H9 (cell line): ENCODE results near the gene TICRR. TPM values are rescaled to one million over a fixed set of nuclear protein-coding genes. Genes with fewer than 3 reads are reported as not detected.

Source experiments
- DNase-seq: peaks from one replicate; pipeline ENCODE4 v3.0.0-alpha.2; 2017
- H2AFZ ChIP-seq: one replicate; pipeline ENCODE4 v1.6.1; 2013; ENCODE audit warnings: mild to moderate bottlenecking, low read length, control low read depth, moderate library complexity
- H2AK5ac ChIP-seq: 2 replicates; pipeline ENCODE4 v1.6.1; 2013; ENCODE audit warnings: low read length, control low read depth, mixed read lengths; ENCODE audit not compliant: insufficient read length
- H2BK120ac ChIP-seq: one replicate; pipeline ENCODE4 v1.6.1; 2013; ENCODE audit warnings: low read depth, mild to moderate bottlenecking, low read length, control low read depth, inconsistent platforms; ENCODE audit not compliant: poor library complexity, severe bottlenecking
- H2BK12ac ChIP-seq: 2 replicates; pipeline ENCODE4 v1.6.1; 2013; ENCODE audit warnings: low read length, control low read depth, mixed read lengths, low read depth; ENCODE audit not compliant: insufficient read length
- H2BK15ac ChIP-seq: 2 replicates; pipeline ENCODE4 v1.6.1; 2013; ENCODE audit warnings: low read depth, low read length, control low read depth
- H2BK20ac ChIP-seq: one replicate; pipeline ENCODE4 v1.6.1; 2013; ENCODE audit warnings: low read depth, mild to moderate bottlenecking, low read length, control low read depth, inconsistent platforms; ENCODE audit not compliant: poor library complexity, severe bottlenecking
- H2BK5ac ChIP-seq: 2 replicates; pipeline ENCODE4 v1.6.1; 2013; ENCODE audit warnings: low read length, control low read depth, mixed read lengths; ENCODE audit not compliant: insufficient read length
- H3K14ac ChIP-seq: 2 replicates; pipeline ENCODE4 v1.6.1; 2013; ENCODE audit warnings: low read length, control low read depth; ENCODE audit not compliant: insufficient read depth
- H3K18ac ChIP-seq: 2 replicates; pipeline ENCODE4 v1.6.1; 2013; ENCODE audit warnings: low read depth, mild to moderate bottlenecking, mixed read lengths, low read length, control low read depth; ENCODE audit not compliant: insufficient read length
- H3K23ac ChIP-seq: 2 replicates; pipeline ENCODE4 v1.6.1; 2013; ENCODE audit warnings: low read length, control low read depth, mixed read lengths, low read depth; ENCODE audit not compliant: insufficient read length
- H3K23me2 ChIP-seq: 2 replicates; pipeline ENCODE4 v1.6.1; 2013; ENCODE audit warnings: low read depth, mild to moderate bottlenecking, mixed read lengths, low read length, control low read depth; ENCODE audit not compliant: insufficient read length, poor library complexity, severe bottlenecking
- H3K27ac ChIP-seq: 2 replicates; pipeline ENCODE4 v1.5.1; 2013; ENCODE audit warnings: low read length, control low read depth, mixed read lengths, low read depth; ENCODE audit not compliant: insufficient read length
- H3K27me3 ChIP-seq: 2 replicates; pipeline ENCODE4 v1.6.1; 2013; ENCODE audit warnings: low read length, control low read depth, inconsistent platforms; ENCODE audit not compliant: insufficient read depth
- H3K4ac ChIP-seq: 2 replicates; pipeline ENCODE4 v1.6.1; 2013; ENCODE audit warnings: low read depth, mild to moderate bottlenecking, control low read depth, inconsistent platforms, low read length, moderate library complexity
- H3K4me1 ChIP-seq: 2 replicates; pipeline ENCODE4 v1.6.1; 2013; ENCODE audit warnings: low read length, control low read depth, inconsistent platforms; ENCODE audit not compliant: insufficient read depth
- H3K4me2 ChIP-seq: 2 replicates; pipeline ENCODE4 v1.6.1; 2013; ENCODE audit warnings: low read length, control low read depth, mixed read lengths; ENCODE audit not compliant: insufficient read length, insufficient read depth
- H3K56ac ChIP-seq: 2 replicates; pipeline ENCODE4 v1.6.1; 2013; ENCODE audit warnings: low read depth, mild to moderate bottlenecking, mixed read lengths, low read length, control low read depth; ENCODE audit not compliant: insufficient read length
- H3K79me1 ChIP-seq: 2 replicates; pipeline ENCODE4 v1.6.1; 2013; ENCODE audit warnings: low read depth, mild to moderate bottlenecking, moderate library complexity, low read length, control low read depth, inconsistent platforms; ENCODE audit not compliant: insufficient read depth, poor library complexity, severe bottlenecking
- H3K79me2 ChIP-seq: 2 replicates; pipeline ENCODE4 v1.6.1; 2013; ENCODE audit warnings: low read length, control low read depth, inconsistent platforms; ENCODE audit not compliant: insufficient read depth
- H3K9ac ChIP-seq: 2 replicates; pipeline ENCODE4 v1.6.1; 2013; ENCODE audit warnings: low read length, control low read depth, mixed read lengths; ENCODE audit not compliant: insufficient read length; ENCODE audit errors: extremely low read depth
- H3K9me3 ChIP-seq: one replicate; pipeline ENCODE4 v1.6.1; 2013; ENCODE audit warnings: low read depth, low read length, inconsistent platforms; ENCODE audit not compliant: control insufficient read depth
- H3T11ph ChIP-seq: one replicate; pipeline ENCODE4 v1.6.1; 2013; ENCODE audit warnings: mild to moderate bottlenecking, low read length, control low read depth, inconsistent platforms
- H4K20me1 ChIP-seq: one replicate; pipeline ENCODE4 v1.6.1; 2013; ENCODE audit not compliant: control insufficient read depth, insufficient read length, insufficient read depth
- H4K5ac ChIP-seq: 2 replicates; pipeline ENCODE4 v1.6.1; 2013; ENCODE audit warnings: low read depth, mild to moderate bottlenecking, mixed read lengths, low read length, control low read depth; ENCODE audit not compliant: insufficient read length
- H4K8ac ChIP-seq: replicated peaks from 2 replicates; pipeline ENCODE4 v1.6.1; 2013; ENCODE audit warnings: low read length, control low read depth, mixed read lengths, low read depth; ENCODE audit not compliant: insufficient read length
- H4K91ac ChIP-seq: 2 replicates; pipeline ENCODE4 v1.6.1; 2013; ENCODE audit warnings: low read depth, mild to moderate bottlenecking, moderate library complexity, mixed read lengths, low read length, control low read depth; ENCODE audit not compliant: insufficient read length
- H3K27ac Mint-ChIP-seq, 3 experiments: 2 replicates in 2 of 3; 3 replicates in 1 of 3; pipeline ENCODE4 v1.8.0; 2020 to 2021; ENCODE audit warnings: mixed read lengths in 3 of 3, mild to moderate bottlenecking in 1 of 3, moderate library complexity in 1 of 3
- H3K27me3 Mint-ChIP-seq: 2 replicates; pipeline ENCODE4 v1.8.0; 2021; ENCODE audit warnings: low read depth, mild to moderate bottlenecking, moderate library complexity, mixed read lengths
- H3K36me3 Mint-ChIP-seq, 3 experiments: 2 replicates in 2 of 3; 3 replicates in 1 of 3; pipeline ENCODE4 v1.8.0; 2020 to 2021; ENCODE audit warnings: low read depth in 3 of 3, mixed read lengths in 3 of 3; ENCODE audit not compliant: insufficient read depth in 1 of 3
- H3K4me1 Mint-ChIP-seq, 2 experiments: 2 replicates each; pipeline ENCODE4 v1.8.0; 2020; ENCODE audit warnings: mixed read lengths in 2 of 2
- H3K4me3 Mint-ChIP-seq, 2 experiments: 2 replicates in 1 of 2; 3 replicates in 1 of 2; pipeline ENCODE4 v1.8.0; 2020 to 2021; ENCODE audit warnings: mild to moderate bottlenecking in 2 of 2, mixed read lengths in 2 of 2, moderate library complexity in 1 of 2
- H3K9me3 Mint-ChIP-seq, 2 experiments: 2 replicates in 1 of 2; 3 replicates in 1 of 2; pipeline ENCODE4 v1.8.0; 2020; ENCODE audit warnings: mild to moderate bottlenecking in 2 of 2, mixed read lengths in 2 of 2, moderate library complexity in 1 of 2
- WGBS: extraction: QIAGEN DNeasy Blood & Tissue Kit; methylation state at CpG from one replicate; pipeline ENCODE4 v1.1.7; 2013; ENCODE audit warnings: missing lambda C conversion rate, low lambda C conversion rate, mixed read lengths; ENCODE audit not compliant: insufficient read length; ENCODE audit errors: extremely low coverage; 5-methylcytosine and 5-hydroxymethylcytosine counted together
- total RNA-seq: library from RNA; stranded (reverse); gene quantifications from 2 replicates; pipeline ENCODE4 v1.2.1, GENCODE V29; 2021
- TF ChIP-seq, protein P1 (sequence below): fragments of 200-600 bp; sonication (generic); conservative IDR thresholded peaks from 3 replicates; pipeline ENCODE4 v1.8.0; 2021; ENCODE audit warnings: antibody characterized with exemption, mild to moderate bottlenecking

TICRR gene
- total RNA-seq, 1 experiment from 2014 or later: 26.0 TPM

DNA sequence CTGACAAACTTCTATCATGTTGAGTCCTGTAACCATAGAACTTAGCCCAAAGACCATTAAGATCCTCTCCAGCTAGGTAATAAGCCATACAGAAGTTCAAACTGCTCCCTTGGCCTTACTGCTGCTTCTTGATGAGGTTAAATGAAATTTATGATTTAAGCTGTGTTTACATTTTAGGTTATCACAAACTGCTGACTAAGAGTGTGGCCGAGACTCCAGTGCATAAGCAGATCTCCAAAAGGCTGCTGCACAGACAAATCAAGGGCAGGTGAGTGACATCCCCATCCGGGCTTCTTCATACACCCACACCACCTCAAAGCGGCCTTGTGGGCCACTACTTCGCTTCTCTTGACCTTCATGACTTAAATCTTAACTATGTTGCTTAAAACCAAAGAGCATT lies 41.0 kb downstream of the TICRR start:
- TF ChIP-seq, protein P1, sequence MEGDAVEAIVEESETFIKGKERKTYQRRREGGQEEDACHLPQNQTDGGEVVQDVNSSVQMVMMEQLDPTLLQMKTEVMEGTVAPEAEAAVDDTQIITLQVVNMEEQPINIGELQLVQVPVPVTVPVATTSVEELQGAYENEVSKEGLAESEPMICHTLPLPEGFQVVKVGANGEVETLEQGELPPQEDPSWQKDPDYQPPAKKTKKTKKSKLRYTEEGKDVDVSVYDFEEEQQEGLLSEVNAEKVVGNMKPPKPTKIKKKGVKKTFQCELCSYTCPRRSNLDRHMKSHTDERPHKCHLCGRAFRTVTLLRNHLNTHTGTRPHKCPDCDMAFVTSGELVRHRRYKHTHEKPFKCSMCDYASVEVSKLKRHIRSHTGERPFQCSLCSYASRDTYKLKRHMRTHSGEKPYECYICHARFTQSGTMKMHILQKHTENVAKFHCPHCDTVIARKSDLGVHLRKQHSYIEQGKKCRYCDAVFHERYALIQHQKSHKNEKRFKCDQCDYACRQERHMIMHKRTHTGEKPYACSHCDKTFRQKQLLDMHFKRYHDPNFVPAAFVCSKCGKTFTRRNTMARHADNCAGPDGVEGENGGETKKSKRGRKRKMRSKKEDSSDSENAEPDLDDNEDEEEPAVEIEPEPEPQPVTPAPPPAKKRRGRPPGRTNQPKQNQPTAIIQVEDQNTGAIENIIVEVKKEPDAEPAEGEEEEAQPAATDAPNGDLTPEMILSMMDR: no peak
- no peak overlapping the region for H4K8ac ChIP-seq
- no peaks in the 10 kb centered on the region for H3K27me3 ChIP-seq
- H3K79me1 ChIP-seq: no peaks in the 10 kb centered on the region
- no peaks in the 10 kb centered on the region for H3K23me2 ChIP-seq
- no peak overlapping the region for H3T11ph ChIP-seq
- peaks cover 54 to 90% (median 76%) of the 10 kb centered on the region in 3 experiments for H3K36me3 Mint-ChIP-seq
- H3K14ac ChIP-seq: no peak overlapping the region
- no peak overlapping the region for H3K4ac ChIP-seq
- no peaks in the 10 kb centered on the region for H3K4me1 Mint-ChIP-seq
- H3K9ac ChIP-seq: no peak overlapping the region
- no peak overlapping the region for H4K91ac ChIP-seq
- no peak overlapping the region for H3K56ac ChIP-seq
- H2BK12ac ChIP-seq: no peak overlapping the region
- no peak overlapping the region for H3K23ac ChIP-seq
- no peak overlapping the region for H3K4me2 ChIP-seq
- no peak overlapping the region for H2BK120ac ChIP-seq
- H2BK15ac ChIP-seq: no peak overlapping the region
- DNase-seq: no peak
- H3K9me3 ChIP-seq: no peaks in the 10 kb centered on the region
- no peak overlapping the region for H2AK5ac ChIP-seq
- no peak overlapping the region for H2BK5ac ChIP-seq
- no peak overlapping the region for H4K5ac ChIP-seq
- H3K9me3 Mint-ChIP-seq: no peaks in the 10 kb centered on the region; a peak in 1 of 5 replicates
- no peak overlapping the region for H3K27ac Mint-ChIP-seq
- H3K18ac ChIP-seq: no peak overlapping the region
- no peak overlapping the region for H2AFZ ChIP-seq
- H3K27ac ChIP-seq: no peak overlapping the region
- no peaks in the 10 kb centered on the region for H4K20me1 ChIP-seq
- H3K4me1 ChIP-seq: no peaks in the 10 kb centered on the region
- H3K79me2 ChIP-seq: no peaks in the 10 kb centered on the region
- WGBS: no CpG with 5 or more reads among the region's 4 CpGs
- no peak overlapping the region for H2BK20ac ChIP-seq
- H3K4me3 Mint-ChIP-seq: no peak overlapping the region
- H3K27me3 Mint-ChIP-seq: no peaks in the 10 kb centered on the region
